BJ (cell line): Measurements from ENCODE around the gene ADSS1. TPM values are rescaled to one million over a fixed set of nuclear protein-coding genes. Genes with fewer than 3 reads are reported as not detected.

ENCODE experiments used
- CTCF ChIA-PET: fragments of 350-600 bp; formaldehyde crosslinking; extraction: SDS; loops from one replicate; lab custom pipeline; 2021; ENCODE audit warnings: antibody characterized with exemption, inconsistent platforms; lab: Yijun Ruan, JAX
- POLR2A ChIA-PET: fragments of 300-600 bp; sonication (Branson Sonifier 250); formaldehyde crosslinking; extraction: SDS; loops from one replicate; lab custom pipeline; 2021; ENCODE audit warnings: antibody characterized with exemption; lab: Charles Lee
- DNase-seq: peaks from one replicate; pipeline ENCODE4 v3.0.0-alpha.2; 2011; ENCODE audit warnings: low read depth
- H3K27me3 ChIP-seq: 2 replicates; pipeline ENCODE4 v1.6.0; 2011; ENCODE audit warnings: low read length; ENCODE audit not compliant: control insufficient read depth, insufficient read depth
- H3K36me3 ChIP-seq: 2 replicates; pipeline ENCODE4 v1.5.1; 2011; ENCODE audit warnings: low read length; ENCODE audit not compliant: control insufficient read depth, insufficient read depth
- H3K4me3 ChIP-seq: 2 replicates; pipeline ENCODE4 v1.5.1; 2011; ENCODE audit warnings: low read depth, mild to moderate bottlenecking, control low read depth, low read length
- polyA plus RNA-seq: library from polyadenylated mRNA; depleted of rRNA; stranded (reverse); fragments of >200 nt; gene quantifications from 2 replicates; pipeline ENCODE4 v1.2.3, GENCODE V29; 2011
- TF ChIP-seq, protein P1 (sequence below): IDR thresholded peaks from 2 replicates; pipeline ENCODE4 v1.5.1; 2011; ENCODE audit warnings: low read depth, mild to moderate bottlenecking, control low read depth, inconsistent platforms, low read length, moderate library complexity; ENCODE audit not compliant: insufficient read depth

The ADSS1 gene
- polyA plus RNA-seq, 1 experiment: 4.5 TPM

DNA sequence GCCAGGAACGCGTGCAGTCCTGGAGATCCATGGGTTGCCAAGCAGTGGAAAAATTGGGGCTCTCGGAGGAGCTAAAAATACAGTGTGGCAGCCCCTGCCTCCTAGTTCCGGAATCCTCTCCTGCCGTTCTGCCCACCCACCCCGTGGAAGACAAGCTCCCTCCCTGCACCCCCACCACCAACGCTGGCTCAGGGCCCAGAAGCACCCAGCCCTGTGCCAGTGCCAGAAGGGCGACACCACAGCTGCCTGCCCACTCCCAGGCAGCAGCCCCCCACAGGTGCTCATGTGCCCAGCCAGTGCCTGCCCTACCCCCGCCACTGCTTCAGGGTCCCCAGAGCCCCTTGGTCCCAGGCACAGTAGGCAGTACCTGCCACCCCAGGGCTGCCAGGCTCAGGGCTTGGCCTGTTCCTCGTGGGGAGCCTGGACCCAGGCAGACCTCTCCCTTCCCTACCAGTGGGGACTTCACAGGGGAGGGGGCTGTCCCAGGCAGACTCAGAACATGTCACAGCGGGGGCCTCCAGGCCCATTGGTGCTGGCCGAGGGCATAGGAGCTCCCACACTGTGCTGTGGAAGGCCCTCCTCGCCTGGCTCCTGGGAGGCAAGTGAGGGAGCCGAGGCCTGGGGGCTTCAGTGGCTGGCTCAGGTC lies 27.2 kb upstream of the ADSS1 start:
- POLR2A ChIA-PET: interaction anchor here (0.5 kb wide), 1 partner anchor 19 kb away, joined by 5 read pairs; no protein-coding TSS in a partner anchor

DNA sequence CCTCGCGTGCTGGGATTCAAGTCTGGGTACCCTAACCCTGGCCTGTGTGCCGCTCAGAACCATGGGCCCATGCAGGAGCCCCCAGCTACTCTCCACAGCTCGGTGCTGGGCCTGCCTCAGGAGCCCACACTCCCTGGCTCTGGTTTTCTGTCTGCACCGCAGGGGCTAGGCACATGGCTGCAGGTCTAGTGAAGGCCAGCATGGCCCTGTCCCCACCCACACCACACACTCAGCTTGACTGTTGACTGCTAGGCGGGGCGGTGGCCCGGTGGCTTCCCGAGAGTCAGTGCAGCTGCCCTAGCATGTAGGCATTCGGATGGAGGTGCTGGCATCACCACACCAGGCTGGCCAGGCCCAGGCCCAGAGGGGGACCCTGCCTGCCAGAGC lies 26.7 kb upstream of the ADSS1 start:
- Histone ChIP-seq H3K27me3 (no peaks in the 10 kb centered on the region), H3K4me3 (no peak overlapping the region), H3K36me3 (peaks cover 23% of the 10 kb centered on the region)
- ChIA-PET POLR2A (interaction anchor here (0.5 kb wide), 1 partner anchor 20 kb away, joined by 5 read pairs; no protein-coding TSS in a partner anchor), CTCF (interaction anchor here (0.8 to 1.3 kb wide), 6 partner anchors 9 to 57 kb away, joined by 3 to 4 read pairs (median 3); no protein-coding TSS in a partner anchor)
- DNase-seq: no peak
- TF ChIP-seq, protein P1, sequence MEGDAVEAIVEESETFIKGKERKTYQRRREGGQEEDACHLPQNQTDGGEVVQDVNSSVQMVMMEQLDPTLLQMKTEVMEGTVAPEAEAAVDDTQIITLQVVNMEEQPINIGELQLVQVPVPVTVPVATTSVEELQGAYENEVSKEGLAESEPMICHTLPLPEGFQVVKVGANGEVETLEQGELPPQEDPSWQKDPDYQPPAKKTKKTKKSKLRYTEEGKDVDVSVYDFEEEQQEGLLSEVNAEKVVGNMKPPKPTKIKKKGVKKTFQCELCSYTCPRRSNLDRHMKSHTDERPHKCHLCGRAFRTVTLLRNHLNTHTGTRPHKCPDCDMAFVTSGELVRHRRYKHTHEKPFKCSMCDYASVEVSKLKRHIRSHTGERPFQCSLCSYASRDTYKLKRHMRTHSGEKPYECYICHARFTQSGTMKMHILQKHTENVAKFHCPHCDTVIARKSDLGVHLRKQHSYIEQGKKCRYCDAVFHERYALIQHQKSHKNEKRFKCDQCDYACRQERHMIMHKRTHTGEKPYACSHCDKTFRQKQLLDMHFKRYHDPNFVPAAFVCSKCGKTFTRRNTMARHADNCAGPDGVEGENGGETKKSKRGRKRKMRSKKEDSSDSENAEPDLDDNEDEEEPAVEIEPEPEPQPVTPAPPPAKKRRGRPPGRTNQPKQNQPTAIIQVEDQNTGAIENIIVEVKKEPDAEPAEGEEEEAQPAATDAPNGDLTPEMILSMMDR: no peak

More for the DNA sequence above, 27.2 kb upstream of the ADSS1 start:
- Histone ChIP-seq H3K4me3 (no peak overlapping the region), H3K36me3 (peaks cover 19% of the 10 kb centered on the region), H3K27me3 (no peaks in the 10 kb centered on the region)
- TF ChIP-seq, protein P1: no peak
- no peak for DNase-seq
- CTCF ChIA-PET: interaction anchor here (1.0 to 1.3 kb wide), 3 partner anchors 11 to 46 kb away, joined by 3 to 4 read pairs (median 4); no protein-coding TSS in a partner anchor

DNA sequence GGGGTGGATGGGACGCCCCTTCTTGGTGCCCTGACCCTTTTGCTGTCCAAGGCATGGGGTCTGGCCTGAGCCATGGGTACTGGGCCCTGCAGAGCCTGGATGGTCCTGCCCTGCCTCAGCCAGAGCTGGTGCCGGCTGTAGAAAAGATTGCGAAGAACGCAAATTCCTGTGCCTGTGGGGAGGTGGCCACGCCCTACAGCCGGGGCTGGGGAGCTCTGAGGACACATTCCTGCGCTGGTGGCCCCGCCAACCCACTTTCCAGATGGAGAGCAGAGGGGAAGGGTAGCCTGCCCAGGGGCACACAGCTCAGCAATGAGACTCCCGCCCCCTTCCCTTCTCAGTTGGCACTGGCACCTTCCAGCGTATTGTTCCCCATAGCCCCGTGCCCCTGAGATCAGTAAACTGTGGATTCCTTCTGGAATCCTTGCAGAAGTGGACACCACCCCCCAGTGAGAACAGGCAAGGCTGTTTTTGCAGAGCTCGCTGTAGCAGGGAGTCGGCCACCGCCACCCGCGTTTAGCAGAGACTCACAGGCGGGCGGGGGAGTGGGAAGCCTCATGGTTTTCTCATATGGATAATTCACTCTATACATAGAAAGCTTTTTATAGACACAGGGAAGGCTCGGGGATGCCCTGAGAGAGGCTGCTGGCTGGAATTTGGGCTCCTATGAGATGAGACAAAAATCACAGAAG lies 26.0 kb upstream of the ADSS1 start:
- ChIA-PET CTCF (interaction anchor here (0.8 to 1.3 kb wide), 11 partner anchors 8 to 58 kb away, joined by 3 to 4 read pairs (median 3); no protein-coding TSS in a partner anchor), POLR2A (no interaction called here)
- H3K4me3 ChIP-seq: no peak overlapping the region
- H3K27me3 ChIP-seq: no peaks in the 10 kb centered on the region
- no peak for DNase-seq
- TF ChIP-seq, protein P1: no peak
- H3K36me3 ChIP-seq: peaks cover 29% of the 10 kb centered on the region

DNA sequence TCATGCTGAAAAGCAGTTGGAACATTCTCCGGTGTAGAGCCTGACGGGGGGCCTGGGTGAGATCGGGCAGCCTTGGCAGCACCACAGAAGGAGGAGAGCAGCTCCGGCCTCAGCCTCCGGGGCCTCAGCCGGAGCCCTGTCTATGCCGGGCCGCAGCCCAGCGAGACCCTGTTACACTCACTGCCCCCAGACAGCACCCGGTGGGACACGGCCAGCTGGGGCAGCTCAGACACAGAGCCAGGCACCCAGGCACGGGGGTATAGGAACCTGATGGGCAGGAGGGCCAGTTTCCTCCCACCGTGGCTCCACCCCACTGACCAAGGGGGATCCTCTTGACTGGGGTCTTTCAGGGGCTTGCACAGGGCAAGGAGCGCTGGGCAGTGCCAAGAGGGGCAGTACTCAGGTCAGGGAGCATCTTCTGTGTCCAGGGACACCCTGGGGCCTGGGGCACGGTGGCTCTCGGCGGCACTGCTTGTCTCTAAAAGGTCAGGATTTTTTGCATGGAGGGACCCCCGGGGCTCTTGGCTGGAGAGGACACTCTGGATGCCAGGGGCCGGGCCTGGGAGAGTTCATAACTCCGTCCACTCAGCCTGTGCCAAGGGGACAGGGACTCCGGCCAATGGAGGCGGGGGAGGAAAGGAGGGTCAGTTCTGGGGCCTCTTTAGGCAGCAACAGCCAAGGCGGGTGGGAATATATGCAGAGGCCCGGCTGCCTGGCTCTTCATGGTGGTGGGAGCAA lies 25.2 kb upstream of the ADSS1 start:
- TF ChIP-seq, protein P1: no peak
- POLR2A ChIA-PET: no interaction called here
- Histone ChIP-seq H3K27me3 (no peaks in the 10 kb centered on the region), H3K4me3 (no peak overlapping the region), H3K36me3 (peaks cover 37% of the 10 kb centered on the region)
- CTCF ChIA-PET: interaction anchor here (0.8 to 1.3 kb wide), 6 partner anchors 8 to 59 kb away, joined by 3 to 4 read pairs (median 4); no protein-coding TSS in a partner anchor
- no peak for DNase-seq

DNA sequence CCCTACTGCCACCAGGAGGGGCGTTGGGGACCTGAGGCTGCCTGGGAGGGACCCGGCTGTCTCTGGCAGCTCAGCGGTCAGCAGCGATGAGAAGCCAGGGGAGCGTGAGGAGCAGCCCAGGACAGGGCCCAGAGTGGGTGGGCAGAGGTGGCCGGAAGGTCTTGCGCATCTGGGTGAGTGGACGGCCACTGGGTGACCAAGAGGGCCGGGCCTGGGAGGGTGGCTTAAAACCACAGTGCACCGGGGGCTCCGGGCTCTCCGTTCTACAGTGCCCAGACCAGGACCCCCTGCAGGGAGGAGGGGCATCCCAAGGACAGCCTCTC lies 24.6 kb upstream of the ADSS1 start:
- DNase-seq: no peak

More for the DNA sequence above, 24.6 kb upstream of the ADSS1 start:
- no peaks in the 10 kb centered on the region for H3K27me3 ChIP-seq
- ChIA-PET CTCF (interaction anchor here (1.2 kb wide), 1 partner anchor 34 kb away, joined by 4 read pairs; no protein-coding TSS in a partner anchor), POLR2A (no interaction called here)
- TF ChIP-seq, protein P1: no peak
- peaks cover 41% of the 10 kb centered on the region for H3K36me3 ChIP-seq
- no peak overlapping the region for H3K4me3 ChIP-seq
